Activated T-cell treated with anti-CD3 and anti-CD28 coated beads, Interleukin-2, amount 50 U/mL, for 48 hours (primary cell): ENCODE data around the gene S1PR5.

Source experiments
- DNase-seq, 2 experiments: peaks; one replicate each; pipeline ENCODE4 v3.0.0-alpha.2; 2020

Gene S1PR5

GRCh38 chr19:10513223-10513622, 4.0 kb downstream of the S1PR5 start:
- DNase-seq, result no peak

- DNase-seq, result peak; percentile 82
These were observed 6.9 kb downstream of the S1PR5 start for GRCh38 chr19:10510301-10510802.

- DNase-seq, result peak; percentile 61 to 70
These were observed 8.5 kb downstream of the S1PR5 start for GRCh38 chr19:10508707-10509106.

GRCh38 chr19:10508036-10508435, 9.2 kb downstream of the S1PR5 start:
- no peak for DNase-seq

- peak; percentile 92 to 94 for DNase-seq
These were observed 11.5 kb downstream of the S1PR5 start for GRCh38 chr19:10505583-10506229.

- peak in 1 of 2 experiments; percentile 75 for DNase-seq
These were observed 14.1 kb downstream of the S1PR5 start, which contains the start of gene KEAP1 for GRCh38 chr19:10503002-10503789. Gene KEAP1 (minus strand): TSS chr19:10503356. CDS start chr19:10500033, 3,323 bp downstream.

GRCh38 chr19:10502524-10503001, 14.7 kb downstream of the S1PR5 start:
- peak; percentile 92 to 94 for DNase-seq

GRCh38 chr19:10501971-10502523, 15.2 kb downstream of the S1PR5 start:
- DNase-seq, result peak; percentile 67 to 71

GRCh38 chr19:10500247-10500592, 17.0 kb downstream of the S1PR5 start:
- no peak for DNase-seq

GRCh38 chr19:10499550-10500246, 17.5 kb downstream of the S1PR5 start:
- no peak for DNase-seq

- DNase-seq, result no peak
These were observed 19.9 kb downstream of the S1PR5 start for GRCh38 chr19:10497371-10497770.

GRCh38 chr19:10491472-10492047, 25.7 kb downstream of the S1PR5 start:
- DNase-seq, result no peak

GRCh38 chr19:10486551-10486950, 30.7 kb downstream of the S1PR5 start:
- no peak for DNase-seq

GRCh38 chr19:10478903-10479384, 38.3 kb downstream of the S1PR5 start:
- DNase-seq, result peak; percentile 92

GRCh38 chr19:10478476-10478875, 38.8 kb downstream of the S1PR5 start:
- DNase-seq, result no peak

- DNase-seq, result no peak
These were observed 42.2 kb downstream of the S1PR5 start for GRCh38 chr19:10474962-10475451.

- DNase-seq, result no peak
These were observed 44.1 kb downstream of the S1PR5 start for GRCh38 chr19:10473192-10473591.

GRCh38 chr19:10471909-10472308, 45.3 kb downstream of the S1PR5 start:
- DNase-seq, result no peak

GRCh38 chr19:10468133-10468532, 49.1 kb downstream of the S1PR5 start:
- DNase-seq, result no peak

GRCh38 chr19:10467104-10467706, 50.0 kb downstream of the S1PR5 start:
- DNase-seq, result no peak

- no peak for DNase-seq
These were observed 52.8 kb downstream of the S1PR5 start for GRCh38 chr19:10464456-10464855.
